Esophagus muscularis mucosa (tissue), 4 donors: ENCODE results near the gene RTF1. TPM values are rescaled to one million over a fixed set of nuclear protein-coding genes. Genes with fewer than 3 reads are reported as not detected.

Source experiments
- DNase-seq: peaks from one replicate; pipeline ENCODE4 v3.0.0-alpha.2; 2017; ENCODE audit errors: extremely low spot score
- H3K27ac ChIP-seq, 4 donors: fragments of 200-600 bp; sonication (generic); replicated peaks in 1 of 4; 1 replicate in 3 of 4; 2 replicates in 1 of 4; pipeline ENCODE4 v1.5.1; 2016 to 2019; ENCODE audit warnings: mild to moderate bottlenecking in 1 of 4
- H3K27me3 ChIP-seq, 4 donors: fragments of 200-600 bp; sonication (generic); one replicate each; pipeline versions ENCODE4 v1.5.1 to v1.6.0; 2016 to 2019
- H3K36me3 ChIP-seq, 4 donors: fragments of 200-600 bp; sonication (generic); one replicate each; pipeline ENCODE4 v1.5.1; 2016 to 2019
- H3K4me1 ChIP-seq, 4 donors: fragments of 200-600 bp; sonication (generic); one replicate each; pipeline ENCODE4 v1.5.1; 2016 to 2019
- H3K4me3 ChIP-seq, 4 donors: fragments of 200-600 bp; sonication (generic); 1 replicate in 2 of 4; 2 replicates in 2 of 4; pipeline ENCODE4 v1.5.1; 2016 to 2019; ENCODE audit warnings: mild to moderate bottlenecking in 4 of 4, moderate library complexity in 1 of 4
- H3K9me3 ChIP-seq, 4 donors: fragments of 200-600 bp; sonication (generic); 1 replicate in 3 of 4; 2 replicates in 1 of 4; pipeline ENCODE4 v1.5.1; 2016 to 2019
- EP300 ChIP-seq: sonication (generic); formaldehyde crosslinking; IDR thresholded peaks from one replicate; pipeline ENCODE4 v1.6.1; 2017; ENCODE audit warnings: antibody characterized with exemption
- POLR2A ChIP-seq: fragments of 450-650 bp; IDR thresholded peaks from one replicate; pipeline ENCODE4 v1.6.1; 2017; ENCODE audit warnings: antibody characterized with exemption, moderate library complexity, mild to moderate bottlenecking, low read depth
- POLR2AphosphoS5 ChIP-seq, 2 donors: sonication (generic); formaldehyde crosslinking; IDR thresholded peaks; one replicate each; pipeline ENCODE4 v1.6.1; 2017; ENCODE audit warnings: antibody characterized with exemption in 2 of 2
- WGBS: methylation state at CpG from one replicate; pipeline ENCODE4 v1.1.5; 2018; 5-methylcytosine and 5-hydroxymethylcytosine counted together
- intact Hi-C: fragments of 100-400 bp; cut with DNase I; formaldehyde crosslinking; loops from one replicate; pipeline ENCODE4 v1.15.1; 2023
- total RNA-seq, 4 donors: library from RNA; depleted of rRNA; stranded (reverse); fragments of >200 nt; gene quantifications; one replicate each; pipeline versions ENCODE4 v1.1.0 to v1.2.1, GENCODE V29; 2016
- TF ChIP-seq, protein P1 (sequence below), 3 experiments: fragments of 200-600 bp in 2 of 3; fragments of 450-650 bp in 1 of 3; sonication (generic) in 2 of 3; IDR thresholded peaks; one replicate each; pipeline ENCODE4 v1.5.1; 2017 to 2019; ENCODE audit warnings: antibody characterized with exemption in 3 of 3, mild to moderate bottlenecking in 2 of 3, moderate library complexity in 1 of 3

Gene RTF1
- total RNA-seq, 4 donors from 2014 or later: 31.5 to 37.7 (median 35.9) TPM

DNA sequence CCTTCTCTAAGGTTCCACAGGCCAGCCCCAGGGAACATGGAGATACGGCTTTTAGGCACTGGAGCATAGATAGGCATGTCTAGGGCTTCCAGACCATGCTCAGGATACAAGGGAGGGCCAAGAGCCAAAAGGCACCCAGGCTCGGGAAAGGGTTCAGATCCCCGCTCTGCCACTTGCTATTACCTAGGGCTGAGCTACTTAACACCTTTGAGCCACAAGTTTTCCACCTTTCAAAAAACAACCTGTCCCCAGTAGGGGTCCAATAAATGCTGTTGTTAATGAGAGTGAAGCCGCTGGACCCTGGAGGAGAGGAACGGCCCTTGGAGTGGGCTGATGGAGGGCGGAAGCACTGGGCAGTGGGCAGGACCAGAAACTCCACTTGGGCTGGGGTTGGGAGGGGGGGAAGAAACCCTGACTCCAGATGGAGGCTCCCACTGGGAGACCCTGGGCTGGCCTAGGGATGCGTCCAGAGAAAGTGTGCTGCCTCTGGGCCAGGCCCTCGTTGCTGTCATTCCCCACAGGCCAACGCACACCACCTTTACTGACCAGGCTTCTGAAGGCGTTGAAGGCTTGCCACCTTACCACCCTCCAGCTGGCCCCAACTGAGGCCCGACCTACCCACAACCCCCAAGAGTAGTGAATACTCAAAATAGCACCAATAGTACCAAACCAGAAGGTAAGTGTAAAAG lies 68.2 kb downstream of the RTF1 start:
- TF ChIP-seq EP300 (no peak), POLR2A (no peak), POLR2AphosphoS5 (IDR thresholded peaks at IDR 0.05) (no peak)
- TF ChIP-seq, protein P1, sequence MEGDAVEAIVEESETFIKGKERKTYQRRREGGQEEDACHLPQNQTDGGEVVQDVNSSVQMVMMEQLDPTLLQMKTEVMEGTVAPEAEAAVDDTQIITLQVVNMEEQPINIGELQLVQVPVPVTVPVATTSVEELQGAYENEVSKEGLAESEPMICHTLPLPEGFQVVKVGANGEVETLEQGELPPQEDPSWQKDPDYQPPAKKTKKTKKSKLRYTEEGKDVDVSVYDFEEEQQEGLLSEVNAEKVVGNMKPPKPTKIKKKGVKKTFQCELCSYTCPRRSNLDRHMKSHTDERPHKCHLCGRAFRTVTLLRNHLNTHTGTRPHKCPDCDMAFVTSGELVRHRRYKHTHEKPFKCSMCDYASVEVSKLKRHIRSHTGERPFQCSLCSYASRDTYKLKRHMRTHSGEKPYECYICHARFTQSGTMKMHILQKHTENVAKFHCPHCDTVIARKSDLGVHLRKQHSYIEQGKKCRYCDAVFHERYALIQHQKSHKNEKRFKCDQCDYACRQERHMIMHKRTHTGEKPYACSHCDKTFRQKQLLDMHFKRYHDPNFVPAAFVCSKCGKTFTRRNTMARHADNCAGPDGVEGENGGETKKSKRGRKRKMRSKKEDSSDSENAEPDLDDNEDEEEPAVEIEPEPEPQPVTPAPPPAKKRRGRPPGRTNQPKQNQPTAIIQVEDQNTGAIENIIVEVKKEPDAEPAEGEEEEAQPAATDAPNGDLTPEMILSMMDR (IDR thresholded peaks at IDR 0.05): no peak
- DNase-seq: no peak
- Histone ChIP-seq H3K4me1 (no peaks in the 10 kb centered on the region), H3K36me3 (peaks cover 25 to 38% (median 30%) of the 10 kb centered on the region in 4 donors), H3K4me3 (no peak overlapping the region), H3K27me3 (peaks cover 0 to 39% (median 0%) of the 10 kb centered on the region in 4 donors), H3K27ac (no peak overlapping the region), H3K9me3 (no peaks in the 10 kb centered on the region)
- 76% methylated on average over 11 of the region's 11 CpGs for WGBS
- intact Hi-C loops: no loop called here

DNA sequence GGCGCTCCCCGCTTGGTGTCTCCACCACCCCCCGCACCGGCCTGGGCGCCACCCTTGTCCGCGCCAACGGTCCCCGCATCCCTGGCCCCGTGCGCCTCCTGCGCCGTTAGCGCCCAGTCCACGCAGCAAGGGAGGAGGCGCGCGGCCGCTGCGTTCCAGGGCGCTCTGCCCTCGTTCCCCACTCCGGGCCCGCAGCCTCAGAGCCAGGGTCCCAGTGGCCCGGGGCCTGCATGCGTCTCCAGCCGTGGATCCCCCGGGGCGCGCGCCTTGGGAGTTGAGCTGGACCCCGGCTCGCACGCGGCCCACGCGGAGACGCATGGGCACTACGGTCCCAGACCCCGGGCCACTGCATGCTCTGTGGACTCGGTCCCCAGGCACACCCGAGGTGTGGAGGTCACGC lies 69.4 kb downstream of the RTF1 start:
- WGBS: 79% methylated on average over 25 of the region's 43 CpGs

DNA sequence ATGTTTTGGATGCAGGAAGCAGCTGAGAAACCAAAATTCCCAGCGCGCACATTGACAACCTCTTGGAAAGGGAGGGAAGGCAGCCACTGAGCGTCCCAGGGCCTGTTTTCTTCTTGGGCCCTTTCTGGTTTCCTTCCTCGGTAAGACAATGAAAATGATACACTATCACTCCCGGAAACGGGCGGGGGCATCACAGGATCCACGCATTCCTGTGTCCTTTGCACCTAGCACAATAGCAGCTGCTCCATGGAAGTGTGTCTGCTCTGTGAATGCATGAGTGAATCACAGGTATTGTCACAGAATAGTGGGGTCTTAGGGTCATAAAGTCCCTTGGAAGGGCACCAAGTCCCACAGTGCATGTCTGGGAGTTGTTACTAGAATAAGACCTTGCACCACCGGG lies 70.5 kb downstream of the RTF1 start:
- H3K9me3 ChIP-seq: no peaks in the 10 kb centered on the region
- intact Hi-C loops: no loop called here
- DNase-seq: no peak
- TF ChIP-seq POLR2A: no peak
- TF ChIP-seq, protein P1 (IDR thresholded peaks at IDR 0.05): no peak
- TF ChIP-seq EP300: no peak
- TF ChIP-seq POLR2AphosphoS5 (IDR thresholded peaks at IDR 0.05): no peak
- H3K36me3 ChIP-seq: peaks cover 2 to 15% (median 9%) of the 10 kb centered on the region in 4 donors
- H3K4me1 ChIP-seq: peaks cover 2 to 5% (median 4%) of the 10 kb centered on the region in 4 donors
- no peak overlapping the region for H3K4me3 ChIP-seq
- peaks cover 0 to 58% (median 0%) of the 10 kb centered on the region in 4 donors for H3K27me3 ChIP-seq
- 86% methylated on average over 7 of the region's 9 CpGs for WGBS
- H3K27ac ChIP-seq: no peak overlapping the region

More for the DNA sequence above, 69.4 kb downstream of the RTF1 start:
- Histone ChIP-seq H3K9me3 (no peaks in the 10 kb centered on the region), H3K27me3 (peaks cover 0 to 51% (median 0%) of the 10 kb centered on the region in 4 donors), H3K27ac (no peak overlapping the region), H3K36me3 (peaks cover 13 to 26% (median 18%) of the 10 kb centered on the region in 4 donors), H3K4me3 (no peak overlapping the region), H3K4me1 (no peaks in the 10 kb centered on the region)
- no peak for DNase-seq
- intact Hi-C loops: no loop called here
- TF ChIP-seq EP300 (no peak), POLR2AphosphoS5 (IDR thresholded peaks at IDR 0.05) (no peak), POLR2A (no peak)
- TF ChIP-seq, protein P1 (IDR thresholded peaks at IDR 0.05): no peak

DNA sequence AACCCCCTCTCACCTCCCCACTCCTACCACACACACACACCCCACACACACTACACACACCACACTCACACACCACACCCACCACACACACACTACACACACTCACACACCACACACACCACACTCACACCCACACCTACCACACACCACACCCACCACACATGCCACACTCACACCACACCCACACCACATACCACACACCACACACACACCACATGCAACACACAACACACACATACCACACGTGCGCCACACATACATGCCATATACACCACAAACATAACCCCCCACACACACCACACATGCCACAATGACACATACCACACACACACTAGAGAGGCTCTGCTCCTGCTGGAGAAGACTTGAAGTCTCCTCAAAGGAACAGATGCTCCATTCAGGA lies 70.9 kb downstream of the RTF1 start:
- DNase-seq: no peak
- intact Hi-C loops: no loop called here
- Histone ChIP-seq H3K4me3 (no peak overlapping the region), H3K4me1 (peaks cover 6 to 9% (median 8%) of the 10 kb centered on the region in 4 donors), H3K36me3 (peaks cover 0 to 11% (median 6%) of the 10 kb centered on the region in 4 donors), H3K9me3 (no peaks in the 10 kb centered on the region), H3K27ac (no peak overlapping the region), H3K27me3 (peaks cover 0 to 58% (median 0%) of the 10 kb centered on the region in 4 donors)
- TF ChIP-seq POLR2AphosphoS5 (IDR thresholded peaks at IDR 0.05) (no peak), EP300 (no peak), POLR2A (no peak)
- TF ChIP-seq, protein P1 (IDR thresholded peaks at IDR 0.05): no peak
- WGBS: 89% methylated on average over 2 of the region's 2 CpGs
